ENCODE results near the gene RPS14. TPM values are rescaled to one million over a fixed set of nuclear protein-coding genes. Genes with fewer than 3 reads are reported as not detected.

RPS14 gene
- total RNA-seq, 1 experiment from 2014 or later = 3,118 TPM

GRCh38 chr5:150397782-150398721 lies 51.5 kb downstream of the RPS14 start:
- no peak overlapping the region for H3K27ac ChIP-seq
- H3K9me3 ChIP-seq (replicated peaks) = no peaks in the 10 kb centered on the region
- H3K36me3 ChIP-seq = peaks cover 40% of the 10 kb centered on the region
- H3K27me3 ChIP-seq = no peaks in the 10 kb centered on the region
- no peaks in the 10 kb centered on the region for H3K4me1 ChIP-seq
- H3K4me3 ChIP-seq = no peak overlapping the region
- no peak for DNase-seq

- Histone ChIP-seq H3K27me3 (no peaks in the 10 kb centered on the region), H3K4me3 (no peak overlapping the region), H3K9me3 (replicated peaks) (no peaks in the 10 kb centered on the region), H3K4me1 (no peaks in the 10 kb centered on the region), H3K36me3 (peaks cover 46% of the 10 kb centered on the region), H3K27ac (no peak overlapping the region)
- DNase-seq = no peak
Observed at GRCh38 chr5:150397146-150397781, 52.3 kb downstream of the RPS14 start.

- no peak for DNase-seq
- no peak overlapping the region for H3K4me3 ChIP-seq
- no peaks in the 10 kb centered on the region for H3K9me3 ChIP-seq (replicated peaks)
- no peaks in the 10 kb centered on the region for H3K27me3 ChIP-seq
- peaks cover 56% of the 10 kb centered on the region for H3K36me3 ChIP-seq
- no peak overlapping the region for H3K27ac ChIP-seq
- H3K4me1 ChIP-seq = no peaks in the 10 kb centered on the region
Observed at GRCh38 chr5:150396267-150396666, 53.3 kb downstream of the RPS14 start.

- DNase-seq = no peak
- no peaks in the 10 kb centered on the region for H3K9me3 ChIP-seq (replicated peaks)
- no peak overlapping the region for H3K27ac ChIP-seq
- no peaks in the 10 kb centered on the region for H3K4me1 ChIP-seq
- peaks cover 58% of the 10 kb centered on the region for H3K36me3 ChIP-seq
- H3K4me3 ChIP-seq = no peak overlapping the region
- no peaks in the 10 kb centered on the region for H3K27me3 ChIP-seq
Observed at GRCh38 chr5:150395688-150395975, 53.9 kb downstream of the RPS14 start.

- no peak overlapping the region for H3K27ac ChIP-seq
- no peaks in the 10 kb centered on the region for H3K4me1 ChIP-seq
- H3K9me3 ChIP-seq (replicated peaks) = no peaks in the 10 kb centered on the region
- H3K36me3 ChIP-seq = peaks cover 57% of the 10 kb centered on the region
- no peaks in the 10 kb centered on the region for H3K27me3 ChIP-seq
- no peak for DNase-seq
- no peak overlapping the region for H3K4me3 ChIP-seq
Observed at GRCh38 chr5:150394912-150395687, 54.4 kb downstream of the RPS14 start.

- H3K36me3 ChIP-seq = peaks cover 58% of the 10 kb centered on the region
- no peaks in the 10 kb centered on the region for H3K27me3 ChIP-seq
- DNase-seq = no peak
- no peak overlapping the region for H3K27ac ChIP-seq
- H3K4me3 ChIP-seq = no peak overlapping the region
- H3K9me3 ChIP-seq (replicated peaks) = no peaks in the 10 kb centered on the region
- H3K4me1 ChIP-seq = no peaks in the 10 kb centered on the region
Observed at GRCh38 chr5:150394131-150394530, 55.4 kb downstream of the RPS14 start.

- no peak for DNase-seq
- no peak overlapping the region for H3K27ac ChIP-seq
- no peaks in the 10 kb centered on the region for H3K27me3 ChIP-seq
- H3K9me3 ChIP-seq (replicated peaks) = no peaks in the 10 kb centered on the region
- no peaks in the 10 kb centered on the region for H3K4me1 ChIP-seq
- H3K36me3 ChIP-seq = peaks cover 62% of the 10 kb centered on the region
- H3K4me3 ChIP-seq = no peak overlapping the region
Observed at GRCh38 chr5:150393096-150393645, 56.4 kb downstream of the RPS14 start.

GRCh38 chr5:150392680-150393079 lies 56.9 kb downstream of the RPS14 start:
- Histone ChIP-seq H3K4me3 (no peak overlapping the region), H3K27ac (no peak overlapping the region), H3K36me3 (peaks cover 61% of the 10 kb centered on the region), H3K27me3 (no peaks in the 10 kb centered on the region), H3K9me3 (replicated peaks) (no peaks in the 10 kb centered on the region), H3K4me1 (no peaks in the 10 kb centered on the region)
- DNase-seq = no peak

Other genes with a start within 250 kb of the RPS14 start
- 0.41 and 0.42 TPM in 2 replicates for gene CAMK2A, start 160.0 kb downstream of the RPS14 start, total RNA-seq (2014; rRNA removed; shearing (Covaris generic))
- gene ARSI, start 146.8 kb downstream of the RPS14 start, total RNA-seq (2014; rRNA removed; shearing (Covaris generic)) = 0.18 and 0.28 TPM in 2 replicates
- 58.9 and 60.4 TPM in 2 replicates for gene TCOF1, start 92.0 kb downstream of the RPS14 start, total RNA-seq (2014; rRNA removed; shearing (Covaris generic))
- 0.12 TPM in 1 of 2 replicates, not detected in the other for gene CD74, start 36.8 kb downstream of the RPS14 start, total RNA-seq (2014; rRNA removed; shearing (Covaris generic))
- 30.0 and 31.4 TPM in 2 replicates for gene NDST1, start 58.4 kb upstream of the RPS14 start, total RNA-seq (2014; rRNA removed; shearing (Covaris generic))
- gene SYNPO, start 190.9 kb upstream of the RPS14 start, total RNA-seq (2014; rRNA removed; shearing (Covaris generic)) = 2.3 and 3.2 TPM in 2 replicates
- 0.02 TPM in 1 of 2 replicates, not detected in the other for gene MYOZ3, start 211.5 kb upstream of the RPS14 start, total RNA-seq (2014; rRNA removed; shearing (Covaris generic))

All from SJCRH30 (cell line).